Right forelimb (tissue), 1 donor: ENCODE measurements around the gene PARP11.
A peak's percentile ranks its signal among the peaks of the same experiment; 100 is the strongest.

Source experiments
- DNase-seq: peaks from one replicate; pipeline ENCODE4 v3.0.0-alpha.2; 2018

PARP11 gene, protein sequence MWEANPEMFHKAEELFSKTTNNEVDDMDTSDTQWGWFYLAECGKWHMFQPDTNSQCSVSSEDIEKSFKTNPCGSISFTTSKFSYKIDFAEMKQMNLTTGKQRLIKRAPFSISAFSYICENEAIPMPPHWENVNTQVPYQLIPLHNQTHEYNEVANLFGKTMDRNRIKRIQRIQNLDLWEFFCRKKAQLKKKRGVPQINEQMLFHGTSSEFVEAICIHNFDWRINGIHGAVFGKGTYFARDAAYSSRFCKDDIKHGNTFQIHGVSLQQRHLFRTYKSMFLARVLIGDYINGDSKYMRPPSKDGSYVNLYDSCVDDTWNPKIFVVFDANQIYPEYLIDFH

DNA sequence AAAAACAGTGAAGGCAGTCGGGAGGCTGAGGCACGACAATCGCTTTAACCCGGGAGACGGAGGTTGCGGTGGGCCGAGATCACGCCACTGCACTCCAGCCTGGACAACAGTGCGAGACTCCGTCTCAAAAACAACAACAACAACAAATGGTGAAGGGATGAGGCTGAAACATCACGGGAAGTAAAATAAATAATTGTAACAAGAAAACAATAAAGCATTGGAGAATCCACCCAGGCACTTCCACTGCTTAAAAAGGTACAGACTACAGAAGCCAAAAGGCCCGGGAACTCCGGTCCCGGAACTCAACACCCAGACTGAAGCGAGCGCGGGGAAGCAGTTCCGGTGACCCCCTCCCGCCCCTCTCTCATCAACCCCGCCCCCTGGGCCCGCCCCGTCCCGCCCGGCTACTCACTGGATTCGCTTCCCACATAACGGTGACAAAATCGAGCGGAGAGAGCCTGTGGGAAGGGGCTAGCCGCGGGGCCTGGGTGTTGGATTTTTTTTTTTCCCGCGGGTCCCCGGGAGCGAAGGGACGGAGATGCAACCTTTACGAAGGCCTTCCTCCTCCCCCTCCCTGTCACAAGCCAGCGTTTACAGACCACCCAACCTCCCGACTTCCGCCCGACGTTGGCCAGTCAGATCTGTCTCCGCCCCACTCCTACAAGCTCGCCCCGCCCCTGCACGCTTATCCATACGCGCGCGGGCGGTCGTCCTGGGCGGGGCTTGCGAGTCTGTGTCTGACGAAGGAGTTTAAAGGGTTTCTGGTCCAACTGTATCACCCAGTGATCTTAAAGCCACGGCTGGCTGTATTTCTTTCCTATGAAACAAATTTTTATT lies at the start of gene PARP11:
Gene PARP11 (minus strand): TSS at position 600 of the 837 bp plus-strand sequence. CDS start 170 bp downstream, at position 430.
- peak; percentile 96 for DNase-seq

DNA sequence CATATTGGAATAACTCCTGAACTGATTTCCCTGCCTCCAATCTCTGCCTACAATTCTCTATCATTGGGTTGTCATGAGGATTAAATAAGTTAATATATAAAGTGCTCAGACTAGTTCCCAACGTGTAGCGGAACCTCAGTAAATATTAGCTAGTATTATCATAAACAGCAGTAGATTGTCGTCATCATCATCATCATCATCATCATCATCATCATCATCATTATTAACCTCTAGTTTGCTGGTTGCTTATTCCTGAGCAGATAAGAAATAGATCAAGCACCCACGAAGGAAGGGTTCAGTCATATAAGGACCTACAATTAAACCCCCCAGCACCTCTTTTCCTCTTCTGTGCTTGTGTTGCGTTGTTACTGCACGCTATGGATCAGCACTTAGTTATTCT lies 48.8 kb upstream of the PARP11 start:
- DNase-seq: no peak

DNA sequence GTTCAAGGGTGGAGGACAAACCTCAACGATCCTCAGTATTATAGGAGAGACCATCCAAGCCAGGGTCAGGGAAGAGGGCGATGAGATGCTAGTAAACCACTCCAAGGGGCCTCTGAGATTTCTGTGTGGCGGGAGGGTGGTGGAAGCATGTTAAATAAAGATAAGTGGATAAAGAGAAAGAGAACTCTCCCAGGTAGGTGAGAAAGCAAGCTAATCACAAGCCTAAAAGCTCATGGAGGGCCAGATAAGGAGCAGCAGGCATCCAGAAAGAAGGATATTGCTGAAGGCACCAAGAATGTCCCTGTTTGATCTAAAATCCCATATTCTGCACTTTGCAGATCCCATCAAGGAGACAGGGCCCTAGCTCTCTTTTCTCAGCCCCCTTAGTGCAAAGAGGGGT lies 48.3 kb upstream of the PARP11 start:
- DNase-seq: no peak

DNA sequence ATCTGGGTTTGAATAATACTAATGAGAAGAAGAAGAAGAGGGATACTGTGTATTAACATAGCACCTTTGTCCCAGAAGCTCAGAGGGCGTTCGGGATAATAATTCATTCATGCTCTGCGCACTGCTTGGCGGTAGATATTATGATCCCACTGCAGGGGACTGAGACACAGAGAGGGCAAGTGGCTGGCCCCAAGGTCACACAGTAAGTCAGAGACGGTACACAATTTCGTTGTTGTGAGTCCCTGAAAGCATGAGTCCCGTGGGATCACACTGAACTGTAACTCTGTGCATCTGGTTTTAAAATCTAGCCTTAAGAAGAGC lies 47.9 kb upstream of the PARP11 start:
- no peak for DNase-seq

DNA sequence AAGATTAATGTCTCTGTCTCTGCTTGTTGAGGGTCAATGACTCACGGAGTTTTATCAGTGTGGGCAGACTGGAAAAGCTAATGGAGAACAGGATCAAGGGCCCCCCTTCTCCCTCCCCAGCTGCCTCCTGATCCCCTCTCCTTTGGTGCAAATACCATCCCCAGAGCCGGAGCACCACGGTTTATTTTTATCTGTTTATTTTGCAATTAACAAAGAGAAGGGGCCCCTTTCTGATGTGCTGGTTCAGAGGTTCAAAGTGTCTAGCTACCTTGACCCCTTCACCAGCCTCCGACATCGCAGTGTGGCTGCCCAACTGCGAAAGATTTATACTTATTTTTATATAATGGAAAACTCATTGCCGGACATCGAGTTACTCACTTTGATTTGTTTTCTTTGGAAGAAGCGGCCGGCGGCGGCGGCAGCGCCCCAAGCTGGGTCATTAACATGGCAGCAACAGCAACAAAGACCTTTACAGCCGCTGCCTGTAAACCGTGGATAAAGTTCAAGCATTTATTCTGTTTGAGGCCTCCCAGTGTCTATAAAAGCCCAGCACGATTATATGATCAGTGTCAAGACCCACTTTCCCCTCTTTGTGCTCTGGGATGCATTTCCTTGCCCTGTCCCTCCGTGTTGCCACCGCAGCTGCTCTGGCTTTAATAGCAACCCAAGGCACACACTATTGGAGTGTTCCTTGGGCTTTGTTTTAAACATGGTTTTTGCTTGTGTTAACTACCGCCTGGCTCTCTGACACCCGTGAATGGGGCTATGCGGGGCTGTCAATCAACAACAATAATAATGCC lies 47.4 kb upstream of the PARP11 start:
- no peak for DNase-seq

DNA sequence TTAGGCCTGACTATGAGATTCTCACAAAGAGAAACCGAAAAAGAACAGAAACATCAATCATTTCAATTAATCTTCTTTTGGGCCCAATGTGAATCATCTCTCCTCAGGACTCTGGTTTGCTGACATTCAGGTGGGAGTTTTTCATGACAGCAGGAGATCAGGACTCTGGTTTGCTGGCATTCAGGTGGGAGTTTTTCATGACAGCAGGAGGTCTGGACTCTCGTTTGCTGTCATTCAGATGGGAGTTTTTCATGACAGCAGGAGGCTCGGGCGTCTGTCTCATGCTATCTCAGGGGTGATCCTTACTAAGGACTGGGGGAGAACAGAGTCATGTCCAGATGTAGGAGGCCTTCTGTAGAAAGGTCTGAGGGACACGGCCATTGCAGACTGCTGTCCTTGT lies 40.1 kb upstream of the PARP11 start:
- no peak for DNase-seq

DNA sequence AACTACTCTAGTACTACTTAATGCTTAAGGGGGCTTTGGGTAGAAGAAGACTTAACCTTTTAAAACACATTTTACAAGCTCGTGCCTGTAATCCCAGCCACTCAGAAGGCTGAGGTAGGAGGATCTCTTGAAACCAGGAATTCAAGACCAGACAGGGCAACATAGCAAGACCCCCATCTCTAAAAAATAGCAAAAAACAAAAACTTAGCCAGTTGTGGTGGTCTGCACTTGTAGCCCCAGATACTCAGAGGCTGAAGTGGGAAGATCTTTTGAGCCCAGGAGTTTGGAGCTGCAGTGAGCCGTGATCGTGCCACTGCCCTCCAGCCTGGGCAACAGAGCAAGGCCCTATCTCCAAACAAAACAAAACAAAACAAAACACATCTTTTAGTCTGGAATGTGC lies 39.7 kb upstream of the PARP11 start:
- no peak for DNase-seq

DNA sequence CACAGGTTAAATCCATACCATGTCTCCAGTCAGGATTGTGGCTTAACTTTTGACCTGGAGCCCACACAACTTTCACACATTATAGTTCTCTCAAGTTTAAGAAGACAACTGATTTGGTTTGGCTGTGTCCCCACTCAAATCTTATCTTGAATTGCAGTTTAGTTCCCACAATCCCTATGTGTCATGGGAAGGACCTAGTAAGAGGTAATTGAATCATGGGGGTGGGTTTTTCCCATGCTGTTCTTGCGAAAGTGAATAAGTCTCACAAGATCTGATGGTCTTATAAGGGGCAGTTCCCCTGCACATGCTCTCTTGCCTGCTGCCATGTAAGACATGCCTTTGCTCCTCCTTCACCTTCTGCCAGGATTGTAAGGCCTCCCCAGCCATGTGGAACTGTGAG lies 38.2 kb upstream of the PARP11 start:
- no peak for DNase-seq

DNA sequence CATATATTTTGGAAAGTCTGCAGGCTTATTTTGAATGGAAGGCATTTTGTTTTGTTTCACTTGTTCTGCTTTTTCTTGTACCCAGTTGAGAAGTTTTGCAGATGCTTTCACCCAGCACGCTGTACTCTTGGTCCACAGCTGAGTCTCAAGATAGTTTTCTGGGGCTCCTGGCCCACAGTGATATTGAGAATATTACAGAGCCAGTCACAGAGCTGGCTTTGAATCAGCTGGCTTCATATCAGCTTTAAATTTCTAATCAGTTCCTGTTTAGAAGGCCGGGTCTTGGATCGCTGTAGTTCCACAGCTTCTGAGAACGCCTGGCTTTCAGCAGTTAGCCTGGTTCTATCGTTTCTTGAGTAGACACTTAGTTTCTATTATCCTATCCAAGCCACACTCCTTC lies 32.5 kb upstream of the PARP11 start:
- DNase-seq: no peak

DNA sequence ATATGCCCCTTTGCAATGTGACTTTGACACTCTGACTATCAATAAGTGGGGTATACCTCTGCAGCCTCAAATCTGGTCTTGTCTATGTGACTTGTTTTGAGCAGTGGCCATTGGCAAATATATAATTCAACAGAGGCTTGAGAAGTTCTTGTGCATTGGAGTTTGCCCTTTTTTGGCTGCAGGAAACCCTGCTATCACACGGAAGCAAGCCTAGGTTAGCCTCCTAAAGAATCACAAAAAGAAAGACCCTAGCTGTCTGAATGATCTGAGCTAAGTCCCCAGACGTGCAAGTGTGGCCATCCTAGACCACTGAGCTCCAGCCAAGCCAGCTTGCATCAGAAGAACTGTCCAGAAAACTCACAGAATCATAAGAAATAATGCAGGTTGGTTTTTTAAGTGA lies 31.8 kb upstream of the PARP11 start:
- DNase-seq: no peak

DNA sequence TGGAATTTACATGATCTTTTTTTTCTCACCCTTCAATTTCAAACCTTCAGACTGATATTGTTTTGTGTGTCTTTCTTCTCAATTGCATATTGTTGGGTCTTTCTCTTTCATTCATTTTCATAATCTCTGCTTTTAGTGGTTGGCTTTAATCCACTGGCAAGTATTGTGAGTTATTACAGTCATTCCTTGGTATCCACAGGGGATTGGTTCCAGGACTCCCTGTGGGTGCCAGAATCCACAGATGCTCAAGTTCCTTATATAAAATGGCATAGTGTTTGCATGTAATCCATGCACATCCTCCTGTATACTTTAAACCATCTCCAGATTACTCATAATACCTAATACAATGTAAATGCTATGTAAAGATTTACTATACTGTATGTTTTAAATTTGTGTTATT lies 29.7 kb upstream of the PARP11 start:
- no peak for DNase-seq

DNA sequence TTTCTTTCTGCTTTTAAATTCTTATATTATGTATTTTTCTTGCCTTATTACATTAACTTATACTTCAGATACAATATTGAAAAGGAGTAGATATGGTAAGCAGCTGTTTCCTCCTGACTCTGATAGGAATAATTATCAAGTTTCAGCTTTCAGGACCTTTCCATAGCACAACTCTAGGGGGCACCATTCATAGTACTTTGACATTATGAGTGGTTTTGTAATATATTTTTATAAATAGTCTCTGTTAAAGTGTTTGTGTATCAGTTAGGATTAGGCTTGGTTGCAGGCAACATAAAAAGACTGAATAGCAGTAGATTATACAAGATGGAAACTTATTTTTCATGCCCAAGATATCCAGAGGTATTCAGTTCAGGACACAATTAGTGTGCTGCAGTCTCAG lies 27.9 kb upstream of the PARP11 start:
- no peak for DNase-seq

DNA sequence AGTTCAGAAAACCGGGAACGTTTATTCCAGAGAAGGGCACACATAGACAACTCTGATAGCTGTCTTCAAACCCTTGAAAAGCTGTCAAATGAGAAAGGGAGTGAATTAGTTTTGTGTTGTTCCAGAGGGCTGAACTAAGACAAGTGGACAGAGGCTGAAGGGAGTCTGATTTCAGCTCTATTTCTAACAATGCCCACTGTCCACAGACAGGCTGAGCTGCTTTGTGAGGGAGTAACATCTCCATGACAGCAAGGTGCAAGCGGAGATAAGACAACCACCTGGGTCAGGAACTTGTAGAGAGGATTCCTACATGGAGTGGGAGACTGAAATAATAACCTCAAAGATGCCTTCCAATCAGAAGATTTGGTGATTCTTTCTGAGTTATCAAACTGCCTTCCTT lies 25.6 kb upstream of the PARP11 start:
- no peak for DNase-seq

DNA sequence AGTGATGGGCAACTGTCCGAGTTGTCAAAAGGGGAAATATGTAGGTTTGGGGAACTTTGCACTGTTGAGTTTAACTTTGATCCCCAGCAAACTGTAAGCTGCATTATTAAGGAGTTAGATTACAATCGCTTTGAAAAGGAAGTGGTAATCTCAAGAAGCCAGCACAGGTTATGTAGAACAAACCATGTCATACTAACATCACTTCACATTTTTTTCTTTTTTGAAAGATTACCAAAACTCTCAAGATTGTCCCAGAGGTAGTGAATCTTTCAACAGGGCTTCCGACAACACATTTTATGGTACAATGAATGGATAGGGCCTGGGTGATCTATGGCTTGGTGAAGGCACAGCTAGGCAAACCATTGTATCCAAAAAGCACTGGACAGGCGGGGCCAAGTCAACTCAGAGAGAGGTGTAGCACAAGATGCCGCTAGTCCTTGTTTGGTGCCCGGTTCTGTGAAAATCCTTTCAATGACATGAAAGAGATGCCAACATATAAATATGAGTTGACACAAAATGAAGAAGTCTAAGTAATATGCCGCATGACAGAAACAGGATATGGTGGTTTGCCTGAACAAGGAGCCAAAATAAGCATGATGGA lies 24.3 kb upstream of the PARP11 start:
- no peak for DNase-seq

DNA sequence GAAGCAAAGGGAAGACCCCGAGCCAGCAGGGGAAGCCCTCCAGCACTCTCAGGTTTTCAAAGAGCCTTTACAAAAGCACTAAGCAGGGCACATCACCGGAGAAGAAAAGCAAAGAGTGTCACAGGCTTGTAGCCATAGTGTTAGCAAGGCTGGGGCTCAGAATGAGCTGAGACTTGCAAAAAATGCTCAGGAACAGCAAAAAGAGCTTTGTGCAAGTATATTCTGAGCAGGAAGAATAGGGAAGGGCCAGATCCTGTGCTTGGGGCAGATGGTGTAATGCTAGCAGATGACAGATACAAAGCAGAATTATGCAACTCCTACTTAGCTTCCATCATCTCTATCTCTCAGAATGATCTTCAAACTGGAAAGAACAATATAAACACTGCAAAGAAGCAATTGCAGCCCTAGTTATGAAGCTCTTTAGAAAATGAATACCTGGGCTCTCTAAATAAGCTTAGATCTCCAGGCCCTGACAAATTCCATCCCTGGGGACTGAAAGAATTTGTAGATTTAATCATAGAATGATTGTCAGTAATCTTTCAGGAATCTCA lies 23.7 kb upstream of the PARP11 start:
- no peak for DNase-seq

DNA sequence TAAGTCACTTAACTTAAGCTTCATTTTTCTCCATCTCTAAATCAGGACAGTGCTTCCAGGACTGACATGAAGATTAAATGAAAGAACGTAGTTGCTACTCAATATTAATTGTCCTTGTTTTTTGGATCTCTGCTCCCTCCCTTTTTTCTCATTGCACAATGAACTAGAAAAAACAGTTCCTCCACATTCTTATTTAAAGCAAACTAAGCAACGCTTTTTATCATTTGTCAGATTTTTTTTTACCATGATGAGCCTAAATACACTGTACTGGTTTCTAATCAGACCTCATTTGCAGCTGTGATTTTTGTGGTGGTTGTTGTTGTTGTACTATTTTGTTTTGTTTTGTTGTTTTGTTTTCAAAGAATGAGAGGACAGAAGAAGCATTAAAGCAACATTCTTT lies 23.2 kb upstream of the PARP11 start:
- DNase-seq: no peak

DNA sequence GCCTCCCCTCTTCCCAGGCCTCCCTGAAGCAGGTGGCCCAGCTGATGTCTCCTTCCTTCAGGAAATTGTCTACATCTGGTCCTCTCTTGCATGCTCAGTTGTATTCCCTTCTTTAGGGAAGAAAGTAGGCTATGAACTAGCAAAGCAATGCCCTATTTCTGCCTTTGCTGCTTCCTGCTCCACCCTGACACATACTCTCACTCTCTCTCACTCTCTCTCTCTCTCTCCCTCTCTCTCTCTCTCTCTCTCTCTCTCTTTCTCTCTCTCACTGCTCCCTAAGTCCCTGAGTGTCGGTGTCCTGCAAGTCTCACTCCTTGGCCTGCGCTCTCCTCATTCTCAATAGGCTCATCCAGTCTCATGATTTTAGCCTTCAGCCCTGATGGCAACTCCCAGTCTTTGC lies 19.4 kb upstream of the PARP11 start:
- DNase-seq: no peak

DNA sequence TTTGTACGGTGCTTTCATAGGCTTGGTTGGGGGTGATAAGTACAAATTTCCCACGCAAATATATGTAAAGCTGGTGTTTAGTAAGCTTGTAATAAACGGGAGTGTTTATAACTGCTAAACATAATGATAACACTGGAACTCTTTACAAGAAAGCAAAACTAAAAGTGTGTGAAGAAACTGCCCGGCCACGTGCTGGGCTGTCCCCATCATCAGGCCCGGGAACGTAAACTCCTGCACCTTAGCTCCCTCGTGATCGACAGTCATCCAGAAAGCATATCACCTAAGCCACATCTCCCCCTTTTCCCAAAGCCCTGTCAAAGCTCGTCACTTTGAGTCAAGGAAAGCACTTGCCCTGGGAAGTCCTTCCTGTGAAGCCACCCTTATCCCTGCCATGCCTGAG lies 18.0 kb upstream of the PARP11 start:
- DNase-seq: no peak

DNA sequence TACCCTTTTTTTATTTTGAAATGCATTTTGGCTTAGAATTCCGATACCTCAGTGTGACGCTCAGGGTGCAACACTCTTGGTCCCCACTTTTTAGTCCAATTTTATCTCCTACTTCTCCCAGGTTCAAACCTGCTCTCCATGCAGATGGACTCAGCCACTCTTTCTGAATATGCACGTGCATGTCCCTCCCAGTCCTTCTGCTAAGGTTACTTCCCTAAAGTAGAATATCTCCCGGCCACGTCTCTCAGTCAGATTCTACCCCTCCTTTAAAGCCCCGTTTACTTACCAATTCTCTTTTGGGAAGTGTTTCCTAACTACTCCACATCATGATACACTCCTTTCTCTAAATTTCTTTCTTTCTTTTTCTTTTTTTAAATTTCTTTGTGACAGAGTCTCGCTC lies 15.5 kb upstream of the PARP11 start:
- DNase-seq: no peak

DNA sequence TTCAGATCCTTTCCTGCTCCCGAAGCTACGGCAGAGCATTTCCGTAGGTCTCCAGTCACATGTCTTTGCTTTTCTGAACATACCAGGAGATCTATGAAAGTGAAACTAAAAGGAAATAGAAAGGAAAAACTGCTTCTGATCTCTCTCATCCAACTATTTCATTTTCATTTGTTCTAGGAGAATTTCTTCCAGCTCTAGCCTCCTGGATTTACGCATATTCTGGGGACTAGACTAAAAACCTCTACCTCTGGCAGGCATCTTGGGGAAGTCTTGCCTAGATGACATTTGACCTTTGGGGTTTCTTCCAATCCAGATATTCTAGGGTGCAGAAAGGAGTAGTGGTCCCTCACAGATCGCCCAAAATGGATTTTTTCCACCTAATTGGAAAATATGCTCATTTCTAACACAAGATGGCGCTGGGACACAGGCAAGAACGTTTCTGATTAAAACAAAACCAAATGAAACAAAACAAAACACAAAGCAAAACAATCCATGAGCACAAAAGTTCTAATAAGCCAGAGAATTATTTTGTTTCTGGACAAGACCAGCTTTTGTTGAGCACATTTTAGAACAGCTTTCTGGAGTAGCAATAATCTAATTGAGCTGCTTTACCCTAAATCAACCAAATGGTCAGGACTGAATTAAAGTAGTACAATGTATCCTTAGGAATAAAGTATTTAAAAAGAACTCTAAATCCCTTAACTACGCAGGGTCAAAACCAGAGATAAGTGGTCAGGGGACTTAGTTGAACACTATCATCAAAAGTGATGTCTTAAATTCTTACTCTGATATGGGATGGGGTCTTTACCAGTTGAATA lies 12.3 kb upstream of the PARP11 start:
- peak; percentile 61 for DNase-seq

DNA sequence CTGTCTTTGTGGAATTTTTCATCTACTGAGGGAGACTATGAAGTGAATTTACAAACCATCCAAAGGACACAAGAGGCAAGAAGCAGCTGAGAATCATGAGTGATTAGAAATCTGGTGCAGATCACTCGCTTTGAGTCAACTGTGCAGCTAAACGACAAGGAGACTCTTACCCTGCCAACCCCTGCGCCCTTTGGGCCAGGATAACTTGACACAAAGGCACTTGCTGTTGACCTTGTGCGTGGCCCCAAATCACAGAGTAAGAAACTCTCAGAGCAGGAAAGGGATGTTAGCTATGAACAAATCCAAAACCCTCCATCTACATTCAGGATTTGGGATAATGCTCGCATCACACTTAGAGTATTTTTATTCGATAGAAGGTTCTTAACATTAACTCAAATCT lies 11.5 kb upstream of the PARP11 start:
- no peak for DNase-seq

DNA sequence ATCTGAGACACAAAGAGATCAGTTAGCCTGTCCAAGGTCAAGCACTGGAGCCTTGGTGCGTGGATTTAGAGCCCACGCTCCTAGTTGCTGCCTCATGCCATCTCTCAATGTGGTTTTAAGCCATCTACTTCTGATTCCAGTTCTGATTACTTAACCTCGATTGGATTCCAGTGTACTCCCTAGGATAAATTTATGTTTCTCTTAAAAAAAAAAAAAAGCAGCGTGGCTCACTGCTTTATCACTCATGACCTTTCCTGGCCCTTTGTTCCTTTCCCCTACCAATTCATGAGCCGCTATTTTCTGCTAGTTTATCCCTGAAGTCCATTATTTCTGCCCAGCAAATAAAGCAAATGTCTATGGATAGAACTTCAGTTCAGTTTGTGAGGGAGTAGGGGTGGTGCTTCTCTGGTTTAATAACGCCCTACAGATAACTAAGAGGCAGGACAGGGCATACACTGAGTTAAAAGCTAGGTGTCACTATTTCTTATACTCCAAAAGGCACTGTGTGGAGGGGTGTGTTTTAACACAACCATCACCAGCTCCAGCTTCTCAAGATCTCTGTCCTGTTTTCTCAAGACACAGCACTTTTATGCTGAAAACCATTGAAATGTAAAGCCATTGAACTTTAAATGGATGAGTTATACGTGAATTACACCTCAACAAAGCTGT lies 9.8 kb upstream of the PARP11 start:
- no peak for DNase-seq
